ENCODE data around the gene RAD23B.

The RAD23B gene

GRCh38 chr9:107373809-107374208 is 90.7 kb downstream of the RAD23B start:
- DNase-seq (ENCODE audit: low read depth in 1 of 2, low spot score in 1 of 2) = no peak

DNA sequence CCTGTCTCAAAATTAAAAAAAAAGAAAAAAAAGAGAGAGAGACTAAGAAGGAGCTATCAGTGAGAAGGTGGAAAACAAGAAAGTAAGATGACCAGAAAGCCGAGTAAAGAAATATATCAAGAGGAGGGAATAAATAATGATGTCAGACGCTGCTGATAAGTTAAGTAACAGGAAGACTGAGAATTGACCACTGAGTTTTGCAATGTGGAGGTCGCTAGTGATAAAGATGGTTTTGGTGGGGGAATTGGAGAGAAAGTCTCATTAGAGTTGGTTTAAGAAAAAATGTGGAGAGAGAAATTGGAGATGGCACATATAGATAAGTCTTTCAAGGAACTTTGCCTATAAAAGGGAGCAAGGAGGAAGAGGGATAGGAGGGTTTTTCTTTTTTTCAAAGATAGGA is 91.9 kb downstream of the RAD23B start:
- no peak for DNase-seq (ENCODE audit: low read depth in 1 of 2, low spot score in 1 of 2)

- no peak for DNase-seq (ENCODE audit: low read depth in 1 of 2, low spot score in 1 of 2)
Observed at GRCh38 chr9:107375651-107376369, 92.7 kb downstream of the RAD23B start.

- no peak for DNase-seq (ENCODE audit: low read depth in 1 of 2, low spot score in 1 of 2)
Observed at GRCh38 chr9:107378006-107378405, 94.9 kb downstream of the RAD23B start.

Data from stimulated activated CD4-positive, alpha-beta T cell treated with anti-CD3 and anti-CD28 coated beads, Interleukin-15, amount 100 ng/mL, for 1 hour (primary cell).